MM.1S (cell line): ENCODE measurements around the gene KCNK16.

Experiments used
- DNase-seq: peaks from one replicate; pipeline ENCODE4 v3.0.0-alpha.2; 2015
- H2AFZ ChIP-seq: fragments of 300-600 bp; sonication (generic); 2 replicates; pipeline ENCODE4 v1.6.0; 2016; ENCODE audit warnings: antibody characterized with exemption, low read length
- H3F3A ChIP-seq: fragments of 300-600 bp; sonication (generic); 2 replicates; pipeline ENCODE4 v1.6.1; 2016; ENCODE audit warnings: mild to moderate bottlenecking, antibody characterized with exemption, low read length, moderate library complexity, mixed read lengths; ENCODE audit not compliant: insufficient read depth
- H3K27ac ChIP-seq: fragments of 300-600 bp; sonication (generic); 2 replicates; pipeline ENCODE4 v1.5.1; 2016; ENCODE audit warnings: mild to moderate bottlenecking, low read length
- H3K27me3 ChIP-seq: fragments of 300-600 bp; sonication (generic); replicated peaks from 2 replicates; pipeline ENCODE4 v1.6.0; 2016; ENCODE audit warnings: low read length; ENCODE audit not compliant: insufficient read depth
- H3K36me3 ChIP-seq: fragments of 300-600 bp; sonication (generic); replicated peaks from 2 replicates; pipeline ENCODE4 v1.6.1; 2016; ENCODE audit warnings: mild to moderate bottlenecking, low read length, mixed read lengths; ENCODE audit not compliant: insufficient read depth
- H3K4me1 ChIP-seq: fragments of 300-600 bp; sonication (generic); 2 replicates; pipeline ENCODE4 v1.6.1; 2016; ENCODE audit warnings: low read length, mixed read lengths
- H3K4me2 ChIP-seq: fragments of 300-600 bp; sonication (generic); 2 replicates; pipeline ENCODE4 v1.6.0; 2016; ENCODE audit warnings: low read depth, low read length
- H3K4me3 ChIP-seq: fragments of 300-600 bp; sonication (generic); 2 replicates; pipeline ENCODE4 v1.5.1; 2016; ENCODE audit warnings: low read length, mixed read lengths
- H3K79me2 ChIP-seq: fragments of 300-600 bp; sonication (generic); 2 replicates; pipeline ENCODE4 v1.6.1; 2016; ENCODE audit warnings: mixed run types, low read length, mixed read lengths
- H3K9ac ChIP-seq: fragments of 300-600 bp; sonication (generic); 2 replicates; pipeline ENCODE4 v1.6.1; 2016; ENCODE audit warnings: low read length, mixed read lengths
- H3K9me2 ChIP-seq: fragments of 300-600 bp; sonication (generic); replicated peaks from 2 replicates; pipeline ENCODE4 v1.6.1; 2016; ENCODE audit warnings: mild to moderate bottlenecking, low read length, mixed read lengths; ENCODE audit not compliant: insufficient read depth
- H3K9me3 ChIP-seq: fragments of 300-600 bp; sonication (generic); replicated peaks from 2 replicates; pipeline ENCODE4 v1.6.1; 2016; ENCODE audit warnings: mild to moderate bottlenecking, low read length, mixed read lengths; ENCODE audit not compliant: insufficient read depth
- H4K20me1 ChIP-seq: fragments of 300-600 bp; sonication (generic); 2 replicates; pipeline ENCODE4 v1.6.1; 2016; ENCODE audit warnings: mild to moderate bottlenecking, low read length, moderate library complexity, mixed read lengths; ENCODE audit not compliant: insufficient read depth
- EZH2 ChIP-seq: fragments of 300-600 bp; sonication (generic); optimal IDR thresholded peaks from 2 replicates; pipeline ENCODE3; 2017; ENCODE audit warnings: low read depth, mild to moderate bottlenecking, antibody characterized with exemption, low read length, mixed read lengths
- EZH2phosphoT487 ChIP-seq: fragments of 300-600 bp; sonication (generic); IDR thresholded peaks from 2 replicates; pipeline ENCODE4 v1.6.1; 2018; ENCODE audit warnings: antibody characterized with exemption, low read length
- TF ChIP-seq, protein P1 (sequence below): fragments of 300-600 bp; sonication (generic); IDR thresholded peaks from 2 replicates; pipeline ENCODE4 v1.5.1; 2016; ENCODE audit warnings: antibody characterized with exemption, low read length, mixed read lengths

KCNK16 gene

DNA sequence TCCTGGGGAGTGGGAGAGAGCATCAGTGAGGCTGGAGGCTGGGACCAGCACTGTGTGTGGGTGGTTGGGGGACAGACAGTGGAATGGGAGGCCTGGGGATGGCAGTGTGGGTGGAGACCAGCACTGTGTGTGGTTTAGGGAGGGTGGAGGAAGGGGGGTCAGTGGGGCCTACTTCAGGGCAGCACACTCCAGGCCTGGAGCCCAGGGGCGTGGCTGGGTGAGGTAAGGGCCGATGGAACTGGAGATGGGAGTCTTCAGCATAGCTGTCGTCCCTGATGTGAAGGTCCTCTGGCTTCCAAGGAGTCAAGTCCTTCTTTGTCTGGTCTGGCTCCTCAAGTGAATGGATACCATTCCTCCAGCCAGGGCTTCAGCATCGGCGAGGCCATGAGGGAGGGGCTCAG, 26.9 kb downstream of the KCNK16 start:
- H3K27ac ChIP-seq = no peak overlapping the region
- H3K9me3 ChIP-seq = no peaks in the 10 kb centered on the region
- no peaks in the 10 kb centered on the region for H3K36me3 ChIP-seq
- TF ChIP-seq EZH2phosphoT487 (no peak), EZH2 (no peak)
- TF ChIP-seq, protein P1, sequence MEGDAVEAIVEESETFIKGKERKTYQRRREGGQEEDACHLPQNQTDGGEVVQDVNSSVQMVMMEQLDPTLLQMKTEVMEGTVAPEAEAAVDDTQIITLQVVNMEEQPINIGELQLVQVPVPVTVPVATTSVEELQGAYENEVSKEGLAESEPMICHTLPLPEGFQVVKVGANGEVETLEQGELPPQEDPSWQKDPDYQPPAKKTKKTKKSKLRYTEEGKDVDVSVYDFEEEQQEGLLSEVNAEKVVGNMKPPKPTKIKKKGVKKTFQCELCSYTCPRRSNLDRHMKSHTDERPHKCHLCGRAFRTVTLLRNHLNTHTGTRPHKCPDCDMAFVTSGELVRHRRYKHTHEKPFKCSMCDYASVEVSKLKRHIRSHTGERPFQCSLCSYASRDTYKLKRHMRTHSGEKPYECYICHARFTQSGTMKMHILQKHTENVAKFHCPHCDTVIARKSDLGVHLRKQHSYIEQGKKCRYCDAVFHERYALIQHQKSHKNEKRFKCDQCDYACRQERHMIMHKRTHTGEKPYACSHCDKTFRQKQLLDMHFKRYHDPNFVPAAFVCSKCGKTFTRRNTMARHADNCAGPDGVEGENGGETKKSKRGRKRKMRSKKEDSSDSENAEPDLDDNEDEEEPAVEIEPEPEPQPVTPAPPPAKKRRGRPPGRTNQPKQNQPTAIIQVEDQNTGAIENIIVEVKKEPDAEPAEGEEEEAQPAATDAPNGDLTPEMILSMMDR = no peak
- no peak overlapping the region for H3K9ac ChIP-seq
- H3K4me2 ChIP-seq = no peak overlapping the region
- DNase-seq = no peak
- no peaks in the 10 kb centered on the region for H3K79me2 ChIP-seq
- H4K20me1 ChIP-seq = no peaks in the 10 kb centered on the region
- H3K4me3 ChIP-seq = no peak overlapping the region
- peaks cover 9% of the 10 kb centered on the region for H3K27me3 ChIP-seq
- H3K4me1 ChIP-seq = no peaks in the 10 kb centered on the region
- H3F3A ChIP-seq = no peaks in the 10 kb centered on the region
- H2AFZ ChIP-seq = no peak overlapping the region
- no peaks in the 10 kb centered on the region for H3K9me2 ChIP-seq

DNA sequence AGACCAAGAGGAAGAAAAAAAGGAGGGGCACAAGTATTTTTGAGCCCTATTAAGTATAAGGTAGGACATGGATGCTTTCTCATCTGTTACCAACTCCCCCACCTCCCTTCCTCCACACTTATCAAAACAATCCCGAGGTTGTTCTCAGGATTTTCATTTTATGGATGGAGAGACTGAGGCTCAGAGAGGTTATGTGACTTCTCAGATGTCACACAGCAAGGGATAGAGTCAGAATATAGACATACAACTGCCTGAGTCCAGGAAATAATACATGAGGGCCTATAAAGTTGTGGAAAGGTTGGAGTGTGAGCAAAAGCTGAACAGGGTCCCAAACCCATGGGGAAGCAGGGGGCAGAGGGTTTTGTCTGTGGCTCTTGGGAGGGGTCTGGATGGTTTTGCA, 27.6 kb downstream of the KCNK16 start:
- Histone ChIP-seq H3K9me3 (no peaks in the 10 kb centered on the region), H3K36me3 (no peaks in the 10 kb centered on the region), H2AFZ (no peak overlapping the region), H3K9ac (no peak overlapping the region), H3K4me1 (no peaks in the 10 kb centered on the region), H3K4me3 (no peak overlapping the region), H3K27me3 (peaks cover 9% of the 10 kb centered on the region), H3K79me2 (no peaks in the 10 kb centered on the region), H3F3A (no peaks in the 10 kb centered on the region), H3K27ac (no peak overlapping the region), H4K20me1 (no peaks in the 10 kb centered on the region), H3K4me2 (no peak overlapping the region), H3K9me2 (no peaks in the 10 kb centered on the region)
- no peak for DNase-seq
- TF ChIP-seq EZH2phosphoT487 = no peak
- TF ChIP-seq, protein P1 = no peak
- no peak for TF ChIP-seq EZH2

DNA sequence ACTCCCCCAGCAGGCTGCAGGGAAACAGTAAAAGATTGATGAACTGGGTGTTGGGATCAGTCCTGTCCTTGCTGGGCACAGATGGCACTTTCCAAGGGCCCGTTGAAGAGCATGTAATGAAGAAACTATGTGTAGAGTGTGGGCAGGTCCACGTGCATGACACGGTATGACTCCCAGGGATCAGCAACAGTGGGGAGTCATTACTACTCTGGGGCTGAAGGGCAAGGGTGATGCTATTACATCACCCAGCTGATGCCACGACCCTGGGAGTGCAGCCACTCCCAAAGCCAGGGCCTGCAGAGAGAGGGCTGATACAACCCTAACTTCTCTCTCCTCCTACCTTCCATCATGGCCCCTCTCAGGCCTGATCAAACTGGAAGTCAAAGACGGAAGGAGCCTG, 28.4 kb downstream of the KCNK16 start:
- Histone ChIP-seq H4K20me1 (no peaks in the 10 kb centered on the region), H3K27me3 (peaks cover 3% of the 10 kb centered on the region), H3K79me2 (no peaks in the 10 kb centered on the region), H3K9ac (no peak overlapping the region), H2AFZ (no peak overlapping the region), H3K9me3 (no peaks in the 10 kb centered on the region), H3K36me3 (no peaks in the 10 kb centered on the region), H3K27ac (no peak overlapping the region), H3K4me3 (no peak overlapping the region), H3F3A (no peaks in the 10 kb centered on the region), H3K4me2 (no peak overlapping the region), H3K9me2 (no peaks in the 10 kb centered on the region), H3K4me1 (no peaks in the 10 kb centered on the region)
- DNase-seq = no peak
- TF ChIP-seq, protein P1 = no peak
- TF ChIP-seq EZH2 (no peak), EZH2phosphoT487 (no peak)
